GM04503 (cell line): ENCODE data around the gene NKAIN4.

Experiments
- DNase-seq: peaks from one replicate; pipeline ENCODE4 v3.0.0-alpha.2; 2012; ENCODE audit warnings: low read depth

Gene NKAIN4

DNA sequence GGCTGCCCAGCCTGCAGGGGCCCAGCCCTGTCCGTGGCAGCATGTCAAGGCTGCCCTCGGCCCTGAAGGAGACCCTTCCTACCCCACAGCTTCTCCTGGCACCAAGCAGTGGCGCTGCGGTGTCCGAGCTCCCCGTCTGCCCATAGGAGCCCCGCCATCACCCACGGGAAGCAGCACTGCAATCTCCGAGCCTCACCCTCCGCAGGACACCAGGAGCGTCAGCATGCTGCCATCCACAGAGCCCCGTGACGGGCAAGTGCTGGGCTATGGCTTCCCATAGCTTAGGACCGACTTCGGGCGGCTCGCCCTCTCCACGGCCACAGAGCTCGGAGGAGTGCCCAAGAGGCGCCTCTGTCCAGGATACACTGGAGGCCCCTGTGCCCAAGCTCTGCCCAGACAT, 63.4 kb downstream of the NKAIN4 start:
- no peak for DNase-seq
